HepG2 (cell line): ENCODE measurements around the gene ANKRD1. TPM values are rescaled to one million over a fixed set of nuclear protein-coding genes. Genes with fewer than 3 reads are reported as not detected.

Source experiments
- KDM4B ChIP-seq: sonication (generic); formaldehyde crosslinking; IDR thresholded peaks from 2 replicates; pipeline ENCODE4 v1.4.0; 2020; ENCODE audit warnings: missing genetic modification reagents
- MATR3 ChIP-seq: sonication (generic); formaldehyde crosslinking; IDR thresholded peaks from 2 replicates; pipeline ENCODE4 v1.4.0; 2020; ENCODE audit warnings: missing genetic modification reagents
- PHF21A ChIP-seq: sonication (generic); formaldehyde crosslinking; IDR thresholded peaks from 2 replicates; pipeline ENCODE4 v1.5.0; 2020; ENCODE audit warnings: mild to moderate bottlenecking, missing genetic modification reagents
- SAP130 ChIP-seq: IDR thresholded peaks from 2 replicates; pipeline ENCODE4 v1.6.1; 2016; ENCODE audit warnings: low read depth
- SOX13 ChIP-seq, 3 experiments: fragments of 450-650 bp in 1 of 3; sonication (generic) in 1 of 3; formaldehyde crosslinking in 1 of 3; IDR thresholded peaks in 2 of 3; conservative IDR thresholded peaks in 1 of 3; 2 replicates each; pipeline versions ENCODE4 v1.5.0 to v1.6.1; 2016 to 2020; ENCODE audit warnings: antibody characterized with exemption in 1 of 3, mild to moderate bottlenecking in 1 of 3, missing compliant biosample characterization in 1 of 3, missing genetic modification reagents in 1 of 3, moderate library complexity in 1 of 3
- ZBTB21 ChIP-seq: sonication (generic); formaldehyde crosslinking; IDR thresholded peaks from 2 replicates; pipeline ENCODE4 v1.4.0; 2020; ENCODE audit warnings: missing genetic modification reagents
- ZBTB8A ChIP-seq: sonication (generic); formaldehyde crosslinking; IDR thresholded peaks from 2 replicates; pipeline ENCODE4 v1.4.0; 2020; ENCODE audit warnings: mild to moderate bottlenecking, low read depth, missing genetic modification reagents, borderline replicate concordance
- ZNF12 ChIP-seq: sonication (generic); formaldehyde crosslinking; IDR thresholded peaks from 2 replicates; pipeline ENCODE4 v1.5.0; 2020; ENCODE audit warnings: missing genetic modification reagents
- ZNF383 ChIP-seq: sonication (generic); formaldehyde crosslinking; IDR thresholded peaks from 2 replicates; pipeline ENCODE4 v1.4.0; 2020; ENCODE audit warnings: missing genetic modification reagents, mild to moderate bottlenecking, borderline replicate concordance
- ZNF605 ChIP-seq: sonication (generic); formaldehyde crosslinking; IDR thresholded peaks from 2 replicates; pipeline ENCODE4 v1.8.0; 2022; ENCODE audit warnings: mild to moderate bottlenecking, missing genetic modification reagents
- ZNF614 ChIP-seq: IDR thresholded peaks from 2 replicates; pipeline ENCODE4 v1.6.1; 2018; ENCODE audit warnings: missing biosample characterization, missing genetic modification reagents, inconsistent platforms, borderline replicate concordance
- polyA plus RNA-seq, 8 experiments: library from polyadenylated mRNA; depleted of rRNA in 3 of 8; stranded (reverse) in 7 of 8; unstranded in 1 of 8; fragments of >200 nt; fragmentation: Illumina TruSeq in 4 of 8; extraction: Trizol in 4 of 8; gene quantifications; 2 replicates each; pipeline versions ENCODE4 v1.2.1 to v1.2.3, GENCODE V29; 2011 to 2016; ENCODE audit warnings: low read depth in 4 of 8, missing spikeins in 1 of 8, mixed read lengths in 1 of 8; ENCODE audit not compliant: insufficient read depth in 1 of 8
- total RNA-seq, 5 experiments: library from RNA; depleted of rRNA; stranded (reverse); fragments of >200 nt; fragmentation: Illumina TruSeq; extraction: Trizol; gene quantifications; 2 replicates each; pipeline ENCODE4 v1.2.3, GENCODE V29; 2016; ENCODE audit warnings: low read depth in 1 of 5
- TF ChIP-seq, protein P1 (sequence below): sonication (generic); formaldehyde crosslinking; IDR thresholded peaks from 2 replicates; pipeline ENCODE4 v1.4.0; 2020; ENCODE audit warnings: missing genetic modification reagents
- TF ChIP-seq, protein P2 (sequence below): sonication (generic); formaldehyde crosslinking; IDR thresholded peaks from 2 replicates; pipeline ENCODE4 v1.4.0; 2020; ENCODE audit warnings: missing genetic modification reagents
- TF ChIP-seq, protein P3 (sequence below): sonication (generic); formaldehyde crosslinking; IDR thresholded peaks from 2 replicates; pipeline ENCODE4 v1.4.0; 2020; ENCODE audit warnings: mild to moderate bottlenecking, missing genetic modification reagents
- TF ChIP-seq, protein P4 (sequence below): sonication (generic); formaldehyde crosslinking; IDR thresholded peaks from 2 replicates; pipeline ENCODE4 v1.8.1; 2023; ENCODE audit warnings: mild to moderate bottlenecking, missing genetic modification reagents
- TF ChIP-seq, protein P5 (sequence below), 2 experiments: sonication (generic) in 1 of 2; formaldehyde crosslinking in 1 of 2; IDR thresholded peaks; 2 replicates each; pipeline versions ENCODE4 v1.4.0 to v1.6.1; 2018 to 2020; ENCODE audit warnings: missing genetic modification reagents in 2 of 2, borderline replicate concordance in 1 of 2, low read depth in 1 of 2, mild to moderate bottlenecking in 1 of 2, missing biosample characterization in 1 of 2

Gene ANKRD1
- total and polyA plus RNA-seq, 2 of the 13 experiments (the other 11 are each of a cell fraction or from before 2014, with no cell fraction given): 19.4 to 41.8 TPM

DNA sequence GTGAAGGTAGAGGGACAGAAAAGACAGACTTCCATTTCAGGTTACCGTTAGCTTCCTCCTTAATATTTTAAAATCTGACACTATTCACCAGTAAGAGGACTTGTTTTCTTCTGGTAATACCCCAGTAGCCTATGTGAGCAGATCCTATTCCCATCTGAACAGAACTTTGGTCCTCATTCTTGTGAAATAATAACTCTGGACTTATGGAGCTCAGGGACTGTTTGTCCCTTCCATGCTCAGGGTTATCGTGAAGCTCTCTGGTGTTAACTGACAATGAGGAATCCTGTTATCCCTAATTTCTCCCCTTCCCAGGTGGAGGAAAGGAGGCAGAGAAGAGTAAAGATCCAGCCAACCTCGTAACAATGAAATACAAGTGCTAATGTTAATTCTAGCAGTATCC lies 47.0 kb upstream of the ANKRD1 start (continued):
- TF ChIP-seq, protein P1, sequence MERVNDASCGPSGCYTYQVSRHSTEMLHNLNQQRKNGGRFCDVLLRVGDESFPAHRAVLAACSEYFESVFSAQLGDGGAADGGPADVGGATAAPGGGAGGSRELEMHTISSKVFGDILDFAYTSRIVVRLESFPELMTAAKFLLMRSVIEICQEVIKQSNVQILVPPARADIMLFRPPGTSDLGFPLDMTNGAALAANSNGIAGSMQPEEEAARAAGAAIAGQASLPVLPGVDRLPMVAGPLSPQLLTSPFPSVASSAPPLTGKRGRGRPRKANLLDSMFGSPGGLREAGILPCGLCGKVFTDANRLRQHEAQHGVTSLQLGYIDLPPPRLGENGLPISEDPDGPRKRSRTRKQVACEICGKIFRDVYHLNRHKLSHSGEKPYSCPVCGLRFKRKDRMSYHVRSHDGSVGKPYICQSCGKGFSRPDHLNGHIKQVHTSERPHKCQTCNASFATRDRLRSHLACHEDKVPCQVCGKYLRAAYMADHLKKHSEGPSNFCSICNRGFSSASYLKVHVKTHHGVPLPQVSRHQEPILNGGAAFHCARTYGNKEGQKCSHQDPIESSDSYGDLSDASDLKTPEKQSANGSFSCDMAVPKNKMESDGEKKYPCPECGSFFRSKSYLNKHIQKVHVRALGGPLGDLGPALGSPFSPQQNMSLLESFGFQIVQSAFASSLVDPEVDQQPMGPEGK (CRISPR knock-in tag): no peak
- TF ChIP-seq ZNF614 (CRISPR knock-in tag) (0 out of 2 replicates have a peak, but pooled peaks have one; percentile 29), ZNF605 (CRISPR knock-in tag) (no peak), KDM4B (CRISPR knock-in tag) (no peak), ZBTB21 (CRISPR knock-in tag) (no peak), MATR3 (no peak), ZNF12 (CRISPR knock-in tag) (no peak), ZNF383 (CRISPR knock-in tag) (no peak), SAP130 (CRISPR knock-in tag) (peak; percentile 33), SOX13 (IDR thresholded peaks at IDR 0.05) (no peak), SOX13 (CRISPR knock-in tag; conservative IDR thresholded peaks at IDR 0.05 in 1 of 2, IDR thresholded peaks at IDR 0.05 in 1 of 2) (0 out of 4 replicates have a peak, but pooled peaks of 1 of the 2 experiments have one; percentile 24), ZBTB8A (CRISPR knock-in tag) (no peak), PHF21A (no peak)
- TF ChIP-seq, protein P2, sequence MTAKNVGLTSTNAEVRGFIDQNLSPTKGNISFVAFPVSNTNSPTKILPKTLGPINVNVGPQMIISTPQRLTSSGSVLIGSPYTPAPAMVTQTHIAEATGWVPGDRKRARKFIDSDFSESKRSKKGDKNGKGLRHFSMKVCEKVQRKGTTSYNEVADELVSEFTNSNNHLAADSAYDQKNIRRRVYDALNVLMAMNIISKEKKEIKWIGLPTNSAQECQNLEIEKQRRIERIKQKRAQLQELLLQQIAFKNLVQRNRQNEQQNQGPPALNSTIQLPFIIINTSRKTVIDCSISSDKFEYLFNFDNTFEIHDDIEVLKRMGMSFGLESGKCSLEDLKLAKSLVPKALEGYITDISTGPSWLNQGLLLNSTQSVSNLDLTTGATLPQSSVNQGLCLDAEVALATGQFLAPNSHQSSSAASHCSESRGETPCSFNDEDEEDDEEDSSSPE (CRISPR knock-in tag): no peak
- TF ChIP-seq, protein P3, sequence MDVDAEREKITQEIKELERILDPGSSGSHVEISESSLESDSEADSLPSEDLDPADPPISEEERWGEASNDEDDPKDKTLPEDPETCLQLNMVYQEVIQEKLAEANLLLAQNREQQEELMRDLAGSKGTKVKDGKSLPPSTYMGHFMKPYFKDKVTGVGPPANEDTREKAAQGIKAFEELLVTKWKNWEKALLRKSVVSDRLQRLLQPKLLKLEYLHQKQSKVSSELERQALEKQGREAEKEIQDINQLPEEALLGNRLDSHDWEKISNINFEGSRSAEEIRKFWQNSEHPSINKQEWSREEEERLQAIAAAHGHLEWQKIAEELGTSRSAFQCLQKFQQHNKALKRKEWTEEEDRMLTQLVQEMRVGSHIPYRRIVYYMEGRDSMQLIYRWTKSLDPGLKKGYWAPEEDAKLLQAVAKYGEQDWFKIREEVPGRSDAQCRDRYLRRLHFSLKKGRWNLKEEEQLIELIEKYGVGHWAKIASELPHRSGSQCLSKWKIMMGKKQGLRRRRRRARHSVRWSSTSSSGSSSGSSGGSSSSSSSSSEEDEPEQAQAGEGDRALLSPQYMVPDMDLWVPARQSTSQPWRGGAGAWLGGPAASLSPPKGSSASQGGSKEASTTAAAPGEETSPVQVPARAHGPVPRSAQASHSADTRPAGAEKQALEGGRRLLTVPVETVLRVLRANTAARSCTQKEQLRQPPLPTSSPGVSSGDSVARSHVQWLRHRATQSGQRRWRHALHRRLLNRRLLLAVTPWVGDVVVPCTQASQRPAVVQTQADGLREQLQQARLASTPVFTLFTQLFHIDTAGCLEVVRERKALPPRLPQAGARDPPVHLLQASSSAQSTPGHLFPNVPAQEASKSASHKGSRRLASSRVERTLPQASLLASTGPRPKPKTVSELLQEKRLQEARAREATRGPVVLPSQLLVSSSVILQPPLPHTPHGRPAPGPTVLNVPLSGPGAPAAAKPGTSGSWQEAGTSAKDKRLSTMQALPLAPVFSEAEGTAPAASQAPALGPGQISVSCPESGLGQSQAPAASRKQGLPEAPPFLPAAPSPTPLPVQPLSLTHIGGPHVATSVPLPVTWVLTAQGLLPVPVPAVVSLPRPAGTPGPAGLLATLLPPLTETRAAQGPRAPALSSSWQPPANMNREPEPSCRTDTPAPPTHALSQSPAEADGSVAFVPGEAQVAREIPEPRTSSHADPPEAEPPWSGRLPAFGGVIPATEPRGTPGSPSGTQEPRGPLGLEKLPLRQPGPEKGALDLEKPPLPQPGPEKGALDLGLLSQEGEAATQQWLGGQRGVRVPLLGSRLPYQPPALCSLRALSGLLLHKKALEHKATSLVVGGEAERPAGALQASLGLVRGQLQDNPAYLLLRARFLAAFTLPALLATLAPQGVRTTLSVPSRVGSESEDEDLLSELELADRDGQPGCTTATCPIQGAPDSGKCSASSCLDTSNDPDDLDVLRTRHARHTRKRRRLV (CRISPR knock-in tag): no peak
- TF ChIP-seq, protein P4, sequence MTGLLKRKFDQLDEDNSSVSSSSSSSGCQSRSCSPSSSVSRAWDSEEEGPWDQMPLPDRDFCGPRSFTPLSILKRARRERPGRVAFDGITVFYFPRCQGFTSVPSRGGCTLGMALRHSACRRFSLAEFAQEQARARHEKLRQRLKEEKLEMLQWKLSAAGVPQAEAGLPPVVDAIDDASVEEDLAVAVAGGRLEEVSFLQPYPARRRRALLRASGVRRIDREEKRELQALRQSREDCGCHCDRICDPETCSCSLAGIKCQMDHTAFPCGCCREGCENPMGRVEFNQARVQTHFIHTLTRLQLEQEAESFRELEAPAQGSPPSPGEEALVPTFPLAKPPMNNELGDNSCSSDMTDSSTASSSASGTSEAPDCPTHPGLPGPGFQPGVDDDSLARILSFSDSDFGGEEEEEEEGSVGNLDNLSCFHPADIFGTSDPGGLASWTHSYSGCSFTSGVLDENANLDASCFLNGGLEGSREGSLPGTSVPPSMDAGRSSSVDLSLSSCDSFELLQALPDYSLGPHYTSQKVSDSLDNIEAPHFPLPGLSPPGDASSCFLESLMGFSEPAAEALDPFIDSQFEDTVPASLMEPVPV (CRISPR knock-in tag): no peak
- TF ChIP-seq, protein P5, sequence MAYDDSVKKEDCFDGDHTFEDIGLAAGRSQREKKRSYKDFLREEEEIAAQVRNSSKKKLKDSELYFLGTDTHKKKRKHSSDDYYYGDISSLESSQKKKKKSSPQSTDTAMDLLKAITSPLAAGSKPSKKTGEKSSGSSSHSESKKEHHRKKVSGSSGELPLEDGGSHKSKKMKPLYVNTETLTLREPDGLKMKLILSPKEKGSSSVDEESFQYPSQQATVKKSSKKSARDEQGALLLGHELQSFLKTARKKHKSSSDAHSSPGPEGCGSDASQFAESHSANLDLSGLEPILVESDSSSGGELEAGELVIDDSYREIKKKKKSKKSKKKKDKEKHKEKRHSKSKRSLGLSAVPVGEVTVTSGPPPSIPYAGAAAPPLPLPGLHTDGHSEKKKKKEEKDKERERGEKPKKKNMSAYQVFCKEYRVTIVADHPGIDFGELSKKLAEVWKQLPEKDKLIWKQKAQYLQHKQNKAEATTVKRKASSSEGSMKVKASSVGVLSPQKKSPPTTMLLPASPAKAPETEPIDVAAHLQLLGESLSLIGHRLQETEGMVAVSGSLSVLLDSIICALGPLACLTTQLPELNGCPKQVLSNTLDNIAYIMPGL (CRISPR knock-in tag; IDR thresholded peaks at IDR 0.05; ENCODE audit: borderline replicate concordance in 1 of 2, low read depth in 1 of 2): no peak
